RCC 7860 (cell line): ENCODE results near the gene SH2D3C.
A peak's percentile ranks its signal among the peaks of the same experiment; 100 is the strongest.

ENCODE experiments used
- DNase-seq: peaks from one replicate; pipeline ENCODE4 v3.0.0-alpha.2; 2015; ENCODE audit warnings: low spot score
- FAIRE-seq: peaks from 2 replicates; lab custom pipeline; 2012; peaks lifted over from hg19 to GRCh38; lab: Jason Lieb, UNC

Gene SH2D3C

GRCh38 chr9:127723444-127723843, 55.0 kb downstream of the SH2D3C start:
- DNase-seq = peak; percentile 48
- FAIRE-seq = peak; percentile 25

GRCh38 chr9:127723013-127723412, 55.5 kb downstream of the SH2D3C start:
- no peak for FAIRE-seq
- no peak for DNase-seq

- no peak for DNase-seq
- FAIRE-seq = no peak
Observed at GRCh38 chr9:127722055-127722745, 56.3 kb downstream of the SH2D3C start.

GRCh38 chr9:127721391-127721821, 57.1 kb downstream of the SH2D3C start:
- DNase-seq (no peak), FAIRE-seq (no peak)

GRCh38 chr9:127720865-127721227, 57.6 kb downstream of the SH2D3C start:
- DNase-seq (no peak), FAIRE-seq (no peak)

GRCh38 chr9:127720031-127720864, 58.2 kb downstream of the SH2D3C start:
- DNase-seq = peak; percentile 16
- FAIRE-seq = no peak

GRCh38 chr9:127717766-127718165, 60.7 kb downstream of the SH2D3C start:
- no peak for FAIRE-seq

GRCh38 chr9:127716412-127716811, 62.1 kb downstream of the SH2D3C start:
- no peak for DNase-seq
- FAIRE-seq = no peak

More at GRCh38 chr9:127717766-127718165, 60.7 kb downstream of the SH2D3C start:
- DNase-seq = no peak

- peak; percentile 84 for FAIRE-seq
- peak; percentile 86 for DNase-seq
Observed at GRCh38 chr9:127715470-127716337, 62.8 kb downstream of the SH2D3C start, which contains the start of the genes PTRH1 and TTC16. Gene PTRH1 (minus strand): TSS chr9:127715663. CDS start chr9:127715639, 24 bp downstream. Gene TTC16 (plus strand): TSS chr9:127716079. CDS start chr9:127716146, 67 bp downstream.

- no peak for DNase-seq
- FAIRE-seq = no peak
Observed at GRCh38 chr9:127714951-127715469, 63.5 kb downstream of the SH2D3C start.

- no peak for FAIRE-seq
- DNase-seq = no peak
Observed at GRCh38 chr9:127714020-127714750, 64.3 kb downstream of the SH2D3C start.

- no peak for FAIRE-seq
- no peak for DNase-seq
Observed at GRCh38 chr9:127712867-127713266, 65.6 kb downstream of the SH2D3C start.

GRCh38 chr9:127712371-127712770, 66.1 kb downstream of the SH2D3C start:
- FAIRE-seq (no peak), DNase-seq (no peak)

GRCh38 chr9:127711831-127712274, 66.6 kb downstream of the SH2D3C start:
- no peak for DNase-seq
- FAIRE-seq = no peak

GRCh38 chr9:127711226-127711701, 67.2 kb downstream of the SH2D3C start:
- DNase-seq (no peak), FAIRE-seq (no peak)

- FAIRE-seq (no peak), DNase-seq (no peak)
Observed at GRCh38 chr9:127710204-127710783, 68.2 kb downstream of the SH2D3C start.

GRCh38 chr9:127708952-127709587, 69.4 kb downstream of the SH2D3C start:
- FAIRE-seq (no peak), DNase-seq (no peak)

- peak; percentile 31 for DNase-seq
- no peak for FAIRE-seq
Observed at GRCh38 chr9:127707766-127708165, 70.7 kb downstream of the SH2D3C start.

- FAIRE-seq (no peak), DNase-seq (no peak)
Observed at GRCh38 chr9:127706836-127707241, 71.6 kb downstream of the SH2D3C start, which contains the start of gene CFAP157. Gene CFAP157 (plus strand): TSS chr9:127706988. CDS start chr9:127707032, 44 bp downstream.
